Panc1 (cell line): ENCODE results near the gene NAA60. TPM values are rescaled to one million over a fixed set of nuclear protein-coding genes. Genes with fewer than 3 reads are reported as not detected.

Experiments used
- ATAC-seq: fragments of 200-7000 bp; cut with Tn5 transposase; 2 replicates; pipeline ENCODE4 v1.9.1; 2020; ENCODE audit warnings: mild to moderate bottlenecking, moderate library complexity
- BruUV-seq: library from RNA; stranded (reverse); fragments of 400-500 nt; replicated peaks from 2 replicates; lab custom pipeline; 2021; lab: Mats Ljungman, UMichigan
- CTCF ChIA-PET: fragments of 300-600 bp; sonication (Branson Sonifier 250); formaldehyde crosslinking; loops from one replicate; lab custom pipeline; 2022; ENCODE audit warnings: antibody characterized with exemption; lab: Charles Lee
- POLR2A ChIA-PET: fragments of 300-600 bp; sonication (Branson Sonifier 250); formaldehyde crosslinking; loops from one replicate; lab custom pipeline; 2022; ENCODE audit warnings: antibody characterized with exemption; lab: Charles Lee
- DNase-seq: peaks from one replicate; pipeline ENCODE4 v3.0.0-alpha.2; 2010; ENCODE audit warnings: low read depth, low spot score
- H3K27ac ChIP-seq: 2 replicates; pipeline ENCODE4 v1.5.1; 2011; ENCODE audit warnings: mild to moderate bottlenecking, low read length, inconsistent platforms
- H3K27me3 ChIP-seq: fragments of 200-500 bp; sonication (Bioruptor generic); 2 replicates; pipeline ENCODE4 v1.6.0; 2014; ENCODE audit warnings: low read length, inconsistent platforms; ENCODE audit not compliant: control insufficient read depth, insufficient read depth
- H3K36me3 ChIP-seq: fragments of 200-500 bp; sonication (Bioruptor generic); 2 replicates; pipeline ENCODE4 v1.5.1; 2014; ENCODE audit warnings: inconsistent platforms, mild to moderate bottlenecking, low read length, moderate library complexity; ENCODE audit not compliant: control insufficient read depth, insufficient read depth
- H3K4me1 ChIP-seq: 2 replicates; pipeline ENCODE4 v1.5.1; 2011; ENCODE audit warnings: inconsistent platforms, mild to moderate bottlenecking, low read length, moderate library complexity; ENCODE audit not compliant: control insufficient read depth, insufficient read depth
- H3K4me3 ChIP-seq, 2 experiments: 2 replicates each; pipeline ENCODE4 v1.5.1; 2011 to 2012; ENCODE audit warnings: low read depth in 2 of 2, low read length in 2 of 2, mild to moderate bottlenecking in 2 of 2, inconsistent platforms in 1 of 2, moderate library complexity in 1 of 2
- H3K9me3 ChIP-seq: fragments of 200-500 bp; sonication (Bioruptor generic); 2 replicates; pipeline ENCODE4 v1.5.1; 2014; ENCODE audit warnings: low read depth, mild to moderate bottlenecking, inconsistent platforms, low read length, moderate library complexity; ENCODE audit not compliant: control insufficient read depth, insufficient read depth
- POLR2AphosphoS5 ChIP-seq: IDR thresholded peaks from 2 replicates; pipeline ENCODE4 v1.6.1; 2012; ENCODE audit warnings: mild to moderate bottlenecking, low read depth, low read length, moderate library complexity
- REST ChIP-seq, 2 experiments: IDR thresholded peaks; 2 replicates each; pipeline ENCODE4 v1.6.1; 2011 to 2012; ENCODE audit warnings: low read depth in 2 of 2, control low read depth in 1 of 2, low read length in 1 of 2, mild to moderate bottlenecking in 1 of 2, moderate library complexity in 1 of 2; ENCODE audit not compliant: insufficient read depth in 1 of 2
- SIN3A ChIP-seq: IDR thresholded peaks from 2 replicates; pipeline ENCODE4 v1.6.1; 2012; ENCODE audit warnings: low read depth, mild to moderate bottlenecking, low read length, moderate library complexity, borderline replicate concordance; ENCODE audit not compliant: insufficient read depth
- TCF7L2 ChIP-seq: IDR thresholded peaks from 2 replicates; pipeline ENCODE4 v1.6.1; 2011; ENCODE audit warnings: mild to moderate bottlenecking, low read depth, low read length, inconsistent platforms
- in situ Hi-C: cut with HindIII; loops from 2 replicates; pipeline ENCODE4 v1.10.0; 2016; ENCODE audit warnings: low sequenced_read_pairs, low pct_unique_long_range_greater_than_20kb
- intact Hi-C: fragments of 100-400 bp; cut with micrococcal nuclease; formaldehyde crosslinking; loops from one replicate; pipeline ENCODE4 v1.10.0; 2022; ENCODE audit not compliant: unreplicated experiment
- total RNA-seq: library from RNA; stranded (reverse); gene quantifications from one replicate; pipeline ENCODE4 v1.2.1, GENCODE V29; 2021; ENCODE audit not compliant: unreplicated experiment
- TF ChIP-seq, protein P1 (sequence below): fragments of 450-650 bp; IDR thresholded peaks from 2 replicates; pipeline ENCODE4 v1.5.1; 2017; ENCODE audit warnings: mild to moderate bottlenecking

NAA60 gene
- total RNA-seq, 1 experiment from 2014 or later = 56.0 TPM

- intact Hi-C loops (no loop called here), in situ Hi-C loops (no loop called here)
- no peak overlapping the region for H3K4me3 ChIP-seq
- H3K4me1 ChIP-seq = no peaks in the 10 kb centered on the region
- H3K27ac ChIP-seq = no peak overlapping the region
- H3K9me3 ChIP-seq = no peaks in the 10 kb centered on the region
- CTCF ChIA-PET = no interaction called here
- peaks cover 6% of the 10 kb centered on the region for H3K36me3 ChIP-seq
- TF ChIP-seq SIN3A (no peak), POLR2AphosphoS5 (no peak), TCF7L2 (no peak), REST (IDR thresholded peaks at IDR 0.05; ENCODE audit: insufficient read depth in 1 of 2, low read depth in 2 of 2, low read length in 1 of 2) (no peak)
- TF ChIP-seq, protein P1, sequence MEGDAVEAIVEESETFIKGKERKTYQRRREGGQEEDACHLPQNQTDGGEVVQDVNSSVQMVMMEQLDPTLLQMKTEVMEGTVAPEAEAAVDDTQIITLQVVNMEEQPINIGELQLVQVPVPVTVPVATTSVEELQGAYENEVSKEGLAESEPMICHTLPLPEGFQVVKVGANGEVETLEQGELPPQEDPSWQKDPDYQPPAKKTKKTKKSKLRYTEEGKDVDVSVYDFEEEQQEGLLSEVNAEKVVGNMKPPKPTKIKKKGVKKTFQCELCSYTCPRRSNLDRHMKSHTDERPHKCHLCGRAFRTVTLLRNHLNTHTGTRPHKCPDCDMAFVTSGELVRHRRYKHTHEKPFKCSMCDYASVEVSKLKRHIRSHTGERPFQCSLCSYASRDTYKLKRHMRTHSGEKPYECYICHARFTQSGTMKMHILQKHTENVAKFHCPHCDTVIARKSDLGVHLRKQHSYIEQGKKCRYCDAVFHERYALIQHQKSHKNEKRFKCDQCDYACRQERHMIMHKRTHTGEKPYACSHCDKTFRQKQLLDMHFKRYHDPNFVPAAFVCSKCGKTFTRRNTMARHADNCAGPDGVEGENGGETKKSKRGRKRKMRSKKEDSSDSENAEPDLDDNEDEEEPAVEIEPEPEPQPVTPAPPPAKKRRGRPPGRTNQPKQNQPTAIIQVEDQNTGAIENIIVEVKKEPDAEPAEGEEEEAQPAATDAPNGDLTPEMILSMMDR = no peak
- ATAC-seq (no peak), DNase-seq (no peak)
- H3K27me3 ChIP-seq = no peaks in the 10 kb centered on the region
- BruUV-seq = no TSS peak
- POLR2A ChIA-PET = interaction anchor here (0.6 kb wide), 1 partner anchor 10 kb away, joined by 5 read pairs; no protein-coding TSS in a partner anchor
Measured at GRCh38 chr16:3511286-3512180, 68.1 kb downstream of the NAA60 start.

- ChIA-PET POLR2A (interaction anchor here (0.5 kb wide), 1 partner anchor 10 kb away, joined by 3 read pairs; no protein-coding TSS in a partner anchor), CTCF (no interaction called here)
- H3K4me1 ChIP-seq = no peaks in the 10 kb centered on the region
- ATAC-seq = no peak
- no peaks in the 10 kb centered on the region for H3K27me3 ChIP-seq
- no peak overlapping the region for H3K27ac ChIP-seq
- in situ Hi-C loops (no loop called here), intact Hi-C loops (no loop called here)
- peaks cover 6% of the 10 kb centered on the region for H3K36me3 ChIP-seq
- no peak overlapping the region for H3K4me3 ChIP-seq
- H3K9me3 ChIP-seq = no peaks in the 10 kb centered on the region
- no peak for DNase-seq
- TF ChIP-seq REST (IDR thresholded peaks at IDR 0.05; ENCODE audit: insufficient read depth in 1 of 2, low read depth in 2 of 2, low read length in 1 of 2) = no peak
- TF ChIP-seq, protein P1 = no peak
- no peak for TF ChIP-seq SIN3A
- TF ChIP-seq TCF7L2 = no peak
- no TSS peak for BruUV-seq
Measured at GRCh38 chr16:3513892-3514583, 70.6 kb downstream of the NAA60 start.
